ENCODE measurements around the gene DRAM2.

GRCh38 chr1:111164151-111164550 is 24.3 kb upstream of the DRAM2 start:
- TF ChIP-seq RARB (CRISPR knock-in tag; IDR thresholded peaks at IDR 0.05) (no peak), PPARA (CRISPR knock-in tag; IDR thresholded peaks at IDR 0.05; ENCODE audit: borderline replicate concordance) (no peak), ZFP30 (CRISPR knock-in tag; IDR thresholded peaks at IDR 0.05) (no peak), CREB5 (CRISPR knock-in tag; IDR thresholded peaks at IDR 0.05; ENCODE audit: low read depth) (no peak)

Data from SK-N-SH treated with all-trans-retinoic acid at 6 μM for 48 hours (cell line).